Liver (tissue), 9 donors: ENCODE data around the gene BASP1. TPM values are rescaled to one million over a fixed set of nuclear protein-coding genes. Genes with fewer than 3 reads are reported as not detected.

Experiments used
- DNase-seq: peaks from one replicate; pipeline ENCODE4 v3.0.0-alpha.2; 2017; ENCODE audit warnings: low spot score
- H3K27ac ChIP-seq, 2 donors: one replicate each; pipeline ENCODE4 v1.7.0; 2013; ENCODE audit warnings: inconsistent platforms in 2 of 2, low read length in 2 of 2, control low read depth in 1 of 2, low read depth in 1 of 2, mild to moderate bottlenecking in 1 of 2
- H3K27me3 ChIP-seq, 4 donors: one replicate each; pipeline versions ENCODE4 v1.6.1 to v1.7.0; 2013; ENCODE audit warnings: low read length in 3 of 4, inconsistent platforms in 1 of 4, mild to moderate bottlenecking in 1 of 4, moderate library complexity in 1 of 4; ENCODE audit not compliant: control insufficient read depth in 4 of 4, insufficient read depth in 4 of 4
- H3K36me3 ChIP-seq, 4 donors: one replicate each; pipeline versions ENCODE4 v1.6.1 to v1.7.0; 2013; ENCODE audit warnings: low read length in 3 of 4, mild to moderate bottlenecking in 3 of 4, low read depth in 1 of 4, moderate library complexity in 1 of 4; ENCODE audit not compliant: control insufficient read depth in 4 of 4, insufficient read depth in 3 of 4
- H3K4me1 ChIP-seq, 4 donors: one replicate each; pipeline versions ENCODE4 v1.6.1 to v1.7.0; 2013; ENCODE audit warnings: low read length in 3 of 4, mild to moderate bottlenecking in 3 of 4, moderate library complexity in 1 of 4; ENCODE audit not compliant: control insufficient read depth in 4 of 4, insufficient read depth in 4 of 4
- H3K4me3 ChIP-seq, 3 donors: one replicate each; pipeline versions ENCODE4 v1.6.1 to v1.7.0; 2013; ENCODE audit warnings: low read length in 3 of 3, control low read depth in 1 of 3, low read depth in 1 of 3, mild to moderate bottlenecking in 1 of 3
- H3K9ac ChIP-seq, 2 donors: one replicate each; pipeline ENCODE4 v1.7.0; 2013; ENCODE audit warnings: low read length in 2 of 2, mild to moderate bottlenecking in 2 of 2, moderate library complexity in 2 of 2, control low read depth in 1 of 2, low read depth in 1 of 2
- H3K9me3 ChIP-seq, 4 donors: one replicate each; pipeline versions ENCODE4 v1.6.1 to v1.7.0; 2013; ENCODE audit warnings: low read length in 3 of 4; ENCODE audit not compliant: control insufficient read depth in 4 of 4
- FOXA1 ChIP-seq: IDR thresholded peaks from 2 replicates; pipeline ENCODE4 v1.6.1; 2016; ENCODE audit warnings: antibody characterized with exemption
- FOXA2 ChIP-seq: IDR thresholded peaks from 2 replicates; pipeline ENCODE4 v1.6.1; 2016; ENCODE audit warnings: antibody characterized with exemption
- HNF4A ChIP-seq, 2 donors: conservative IDR thresholded peaks; 2 replicates each; pipeline ENCODE4 v1.6.1; 2016; ENCODE audit warnings: antibody characterized with exemption in 2 of 2, mild to moderate bottlenecking in 2 of 2
- HNF4G ChIP-seq: IDR thresholded peaks from 2 replicates; pipeline ENCODE4 v1.6.1; 2016; ENCODE audit warnings: antibody characterized with exemption
- JUND ChIP-seq, 2 donors: IDR thresholded peaks; 2 replicates each; pipeline ENCODE4 v1.6.1; 2016; ENCODE audit warnings: antibody characterized with exemption in 2 of 2
- NR2F2 ChIP-seq: IDR thresholded peaks from 2 replicates; pipeline ENCODE4 v1.6.1; 2016; ENCODE audit warnings: antibody characterized with exemption
- RAD21 ChIP-seq, 2 donors: IDR thresholded peaks; 2 replicates each; pipeline ENCODE4 v1.6.1; 2016; ENCODE audit warnings: antibody characterized with exemption in 2 of 2, mild to moderate bottlenecking in 2 of 2
- REST ChIP-seq: IDR thresholded peaks from 2 replicates; pipeline ENCODE4 v1.6.1; 2016; ENCODE audit warnings: antibody characterized with exemption, mild to moderate bottlenecking
- RXRA ChIP-seq, 2 donors: IDR thresholded peaks; 2 replicates each; pipeline ENCODE4 v1.6.1; 2017 to 2018; ENCODE audit warnings: antibody characterized with exemption in 2 of 2, mild to moderate bottlenecking in 1 of 2
- SP1 ChIP-seq: IDR thresholded peaks from 2 replicates; pipeline ENCODE4 v1.6.1; 2018; ENCODE audit warnings: antibody characterized with exemption, mild to moderate bottlenecking
- TAF1 ChIP-seq: conservative IDR thresholded peaks from 2 replicates; pipeline ENCODE4 v1.6.1; 2016; ENCODE audit warnings: antibody characterized with exemption, mild to moderate bottlenecking
- YY1 ChIP-seq: IDR thresholded peaks from 2 replicates; pipeline ENCODE4 v1.6.1; 2016; ENCODE audit warnings: antibody characterized with exemption, mild to moderate bottlenecking
- WGBS: extraction: QIAGEN DNeasy Blood & Tissue Kit; methylation state at CpG from one replicate; pipeline ENCODE4 v1.1.7; 2013; 5-methylcytosine and 5-hydroxymethylcytosine counted together
- polyA plus RNA-seq, 2 donors: library from polyadenylated mRNA; stranded (reverse) in 1 of 2; unstranded in 1 of 2; fragments of 200-250 nt in 1 of 2; fragments of >200 nt in 1 of 2; fragmentation: Nextera tagmentation in 1 of 2; extraction: Ambion mirVana in 1 of 2; gene quantifications; one replicate each; pipeline versions ENCODE4 v1.2.1 to v1.2.3, GENCODE V29; 2013 to 2015
- total RNA-seq, 2 donors: library from RNA; depleted of rRNA; stranded (reverse); fragments of >200 nt; gene quantifications; one replicate each; pipeline ENCODE4 v1.2.3, GENCODE V29; 2014
- TF ChIP-seq, protein P1 (sequence below): IDR thresholded peaks from 2 replicates; pipeline ENCODE4 v1.6.1; 2016; ENCODE audit warnings: antibody characterized with exemption
- TF ChIP-seq, protein P2 (sequence below): IDR thresholded peaks from 2 replicates; pipeline ENCODE4 v1.6.1; 2016; ENCODE audit warnings: antibody characterized with exemption
- TF ChIP-seq, protein P3 (sequence below): IDR thresholded peaks from 2 replicates; pipeline ENCODE4 v1.6.1; 2016; ENCODE audit warnings: antibody characterized with exemption
- TF ChIP-seq, protein P4 (sequence below): fragments of 150-350 bp; IDR thresholded peaks from 2 replicates; pipeline ENCODE4 v1.5.1; 2017; ENCODE audit warnings: improper control_type of control experiment, low read depth, low read length; ENCODE audit not compliant: missing input control
- donor health status: healthy.
- donor health status: healthy.
- donor health status: healthy.
- donor health status: healthy.
- donor health status: healthy.

Gene BASP1
- total and polyA plus RNA-seq, 4 donors: 1.2 to 17.0 (median 5.4) TPM

DNA sequence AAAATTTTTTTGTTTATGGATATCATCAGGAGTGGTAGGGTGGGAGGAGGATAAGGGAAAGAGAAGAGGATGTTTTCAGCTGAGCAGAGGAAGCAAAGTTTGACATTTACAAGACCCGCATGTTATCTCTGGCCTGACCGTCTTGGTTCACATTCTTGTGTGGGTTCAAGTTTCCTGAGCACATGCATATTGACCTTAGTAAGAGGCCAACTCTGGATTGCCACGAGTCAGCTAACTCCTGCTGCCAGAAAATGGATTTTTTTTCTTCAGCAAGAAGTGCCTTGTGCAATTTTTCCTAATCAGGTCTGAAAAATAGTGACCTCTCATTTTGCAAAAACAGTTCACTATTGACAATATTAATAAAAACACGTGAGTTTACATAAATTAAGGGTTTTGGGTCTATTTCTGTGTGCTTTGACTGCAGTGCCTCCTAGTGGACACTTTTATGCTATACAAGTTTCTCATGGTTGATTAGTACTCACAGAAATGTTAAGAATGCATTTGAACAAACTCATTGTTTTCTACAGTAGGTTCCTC is 27.1 kb upstream of the BASP1 start:
- no peaks in the 10 kb centered on the region for H3K36me3 ChIP-seq
- no peak overlapping the region for H3K4me3 ChIP-seq
- no peaks in the 10 kb centered on the region for H3K4me1 ChIP-seq
- DNase-seq: no peak
- peak; percentile 67 for TF ChIP-seq SP1
- TF ChIP-seq REST: peak; percentile 31
- TF ChIP-seq, protein P1, sequence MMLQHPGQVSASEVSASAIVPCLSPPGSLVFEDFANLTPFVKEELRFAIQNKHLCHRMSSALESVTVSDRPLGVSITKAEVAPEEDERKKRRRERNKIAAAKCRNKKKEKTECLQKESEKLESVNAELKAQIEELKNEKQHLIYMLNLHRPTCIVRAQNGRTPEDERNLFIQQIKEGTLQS: peak; percentile 25
- TF ChIP-seq, protein P2, sequence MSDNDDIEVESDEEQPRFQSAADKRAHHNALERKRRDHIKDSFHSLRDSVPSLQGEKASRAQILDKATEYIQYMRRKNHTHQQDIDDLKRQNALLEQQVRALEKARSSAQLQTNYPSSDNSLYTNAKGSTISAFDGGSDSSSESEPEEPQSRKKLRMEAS: peak; percentile 81
- TF ChIP-seq, protein P3, sequence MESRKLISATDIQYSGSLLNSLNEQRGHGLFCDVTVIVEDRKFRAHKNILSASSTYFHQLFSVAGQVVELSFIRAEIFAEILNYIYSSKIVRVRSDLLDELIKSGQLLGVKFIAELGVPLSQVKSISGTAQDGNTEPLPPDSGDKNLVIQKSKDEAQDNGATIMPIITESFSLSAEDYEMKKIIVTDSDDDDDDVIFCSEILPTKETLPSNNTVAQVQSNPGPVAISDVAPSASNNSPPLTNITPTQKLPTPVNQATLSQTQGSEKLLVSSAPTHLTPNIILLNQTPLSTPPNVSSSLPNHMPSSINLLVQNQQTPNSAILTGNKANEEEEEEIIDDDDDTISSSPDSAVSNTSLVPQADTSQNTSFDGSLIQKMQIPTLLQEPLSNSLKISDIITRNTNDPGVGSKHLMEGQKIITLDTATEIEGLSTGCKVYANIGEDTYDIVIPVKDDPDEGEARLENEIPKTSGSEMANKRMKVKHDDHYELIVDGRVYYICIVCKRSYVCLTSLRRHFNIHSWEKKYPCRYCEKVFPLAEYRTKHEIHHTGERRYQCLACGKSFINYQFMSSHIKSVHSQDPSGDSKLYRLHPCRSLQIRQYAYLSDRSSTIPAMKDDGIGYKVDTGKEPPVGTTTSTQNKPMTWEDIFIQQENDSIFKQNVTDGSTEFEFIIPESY: no peak
- no peak for TF ChIP-seq YY1
- no peak for TF ChIP-seq HNF4G
- TF ChIP-seq TAF1: no peak
- TF ChIP-seq RAD21 (IDR thresholded peaks at IDR 0.05): peak; percentile 83 to 86
- TF ChIP-seq, protein P4, sequence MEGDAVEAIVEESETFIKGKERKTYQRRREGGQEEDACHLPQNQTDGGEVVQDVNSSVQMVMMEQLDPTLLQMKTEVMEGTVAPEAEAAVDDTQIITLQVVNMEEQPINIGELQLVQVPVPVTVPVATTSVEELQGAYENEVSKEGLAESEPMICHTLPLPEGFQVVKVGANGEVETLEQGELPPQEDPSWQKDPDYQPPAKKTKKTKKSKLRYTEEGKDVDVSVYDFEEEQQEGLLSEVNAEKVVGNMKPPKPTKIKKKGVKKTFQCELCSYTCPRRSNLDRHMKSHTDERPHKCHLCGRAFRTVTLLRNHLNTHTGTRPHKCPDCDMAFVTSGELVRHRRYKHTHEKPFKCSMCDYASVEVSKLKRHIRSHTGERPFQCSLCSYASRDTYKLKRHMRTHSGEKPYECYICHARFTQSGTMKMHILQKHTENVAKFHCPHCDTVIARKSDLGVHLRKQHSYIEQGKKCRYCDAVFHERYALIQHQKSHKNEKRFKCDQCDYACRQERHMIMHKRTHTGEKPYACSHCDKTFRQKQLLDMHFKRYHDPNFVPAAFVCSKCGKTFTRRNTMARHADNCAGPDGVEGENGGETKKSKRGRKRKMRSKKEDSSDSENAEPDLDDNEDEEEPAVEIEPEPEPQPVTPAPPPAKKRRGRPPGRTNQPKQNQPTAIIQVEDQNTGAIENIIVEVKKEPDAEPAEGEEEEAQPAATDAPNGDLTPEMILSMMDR: peak; percentile 72
- TF ChIP-seq FOXA2: no peak
- no peak for TF ChIP-seq FOXA1
- peak; percentile 82 to 84 for TF ChIP-seq RXRA (IDR thresholded peaks at IDR 0.05)
- no peak for TF ChIP-seq HNF4A (conservative IDR thresholded peaks at IDR 0.05)
- TF ChIP-seq JUND (IDR thresholded peaks at IDR 0.05): peak in 1 of 2 donors; percentile 18
- TF ChIP-seq NR2F2: peak; percentile 100
- H3K27me3 ChIP-seq: no peaks in the 10 kb centered on the region
- no peaks in the 10 kb centered on the region for H3K9me3 ChIP-seq
- H3K27ac ChIP-seq: no peak overlapping the region
- 4% methylated on average over 4 of the region's 4 CpGs for WGBS
- H3K9ac ChIP-seq: no peak overlapping the region
